Dermis microvascular lymphatic vessel endothelial cell (primary cell): ENCODE measurements around the gene MOAP1. TPM values are rescaled to one million over a fixed set of nuclear protein-coding genes. Genes with fewer than 3 reads are reported as not detected.
"Not testable (repeated sequence)": the region's sequence is repeated elsewhere in the genome, so short reads cannot be mapped to it uniquely, and the experiment has no call there.

ENCODE experiments used
- DNase-seq, 2 donors: peaks; one replicate each; pipeline versions ENCODE4 v3.0.0 to v3.0.0-alpha.2; 2010; ENCODE audit warnings: low read depth in 2 of 2
- total RNA-seq: library from RNA; depleted of rRNA; stranded (reverse); fragments of >200 nt; gene quantifications from 2 replicates; pipeline ENCODE4 v1.2.1, GENCODE V29; 2014

The MOAP1 gene
- total RNA-seq, 1 donor from 2014 or later = 19.0 TPM

- no peak for DNase-seq
Measured at GRCh38 chr14:93186466-93186865, 1.8 kb upstream of the MOAP1 start.

- DNase-seq = no peak
Measured at GRCh38 chr14:93185349-93185720, 638 bp upstream of the MOAP1 start.

GRCh38 chr14:93183596-93184317, 940 bp downstream of the MOAP1 start:
- no peak for DNase-seq

- no peak for DNase-seq
Measured at GRCh38 chr14:93175492-93175891, 9.2 kb downstream of the MOAP1 start.

- DNase-seq = not testable (repeated sequence)
Measured at GRCh38 chr14:93174731-93175130, 10.0 kb downstream of the MOAP1 start.

- no peak for DNase-seq
Measured at GRCh38 chr14:93173943-93174395, 10.7 kb downstream of the MOAP1 start.

- DNase-seq = no peak
Measured at GRCh38 chr14:93171376-93171775, 13.3 kb downstream of the MOAP1 start.

GRCh38 chr14:93170141-93170540, 14.6 kb downstream of the MOAP1 start:
- not testable (repeated sequence) for DNase-seq

GRCh38 chr14:93169619-93170018, 15.1 kb downstream of the MOAP1 start:
- not testable (repeated sequence) for DNase-seq

GRCh38 chr14:93168610-93169009, 16.1 kb downstream of the MOAP1 start:
- not testable (repeated sequence) for DNase-seq

- not testable (repeated sequence) for DNase-seq
Measured at GRCh38 chr14:93165271-93166265, 19.1 kb downstream of the MOAP1 start.

GRCh38 chr14:93163564-93163963, 21.1 kb downstream of the MOAP1 start:
- no peak for DNase-seq

GRCh38 chr14:93161411-93161940, 23.2 kb downstream of the MOAP1 start:
- no peak for DNase-seq

- DNase-seq = peak in 1 of 2 donors; percentile 28
Measured at GRCh38 chr14:93160353-93160801, 24.3 kb downstream of the MOAP1 start.

GRCh38 chr14:93159625-93160352, 24.9 kb downstream of the MOAP1 start:
- not testable (repeated sequence) for DNase-seq

GRCh38 chr14:93158349-93158748, 26.3 kb downstream of the MOAP1 start:
- not testable (repeated sequence) for DNase-seq

GRCh38 chr14:93156693-93157369, 27.9 kb downstream of the MOAP1 start:
- DNase-seq = no peak

GRCh38 chr14:93155667-93156066, 29.0 kb downstream of the MOAP1 start:
- no peak for DNase-seq

GRCh38 chr14:93153121-93153520, 31.6 kb downstream of the MOAP1 start:
- no peak for DNase-seq
